Smooth muscle cell (in vitro differentiated cells): ENCODE measurements around the gene ADGRG1. TPM values are rescaled to one million over a fixed set of nuclear protein-coding genes. Genes with fewer than 3 reads are reported as not detected.

Source experiments
- DNase-seq: peaks from one replicate; lab custom pipeline; 2025; ENCODE audit not compliant: unreplicated experiment; lab: John Stamatoyannopoulos, UW
- H2AFZ ChIP-seq: fragments of 200-600 bp; sonication (generic); 2 replicates; pipeline ENCODE4 v1.6.0; 2016; ENCODE audit warnings: antibody characterized with exemption, low read depth, mild to moderate bottlenecking
- H3F3A ChIP-seq: fragments of 200-600 bp; sonication (generic); 2 replicates; pipeline ENCODE4 v1.6.0; 2017; ENCODE audit warnings: antibody characterized with exemption, low read depth
- H3K27ac ChIP-seq: fragments of 200-600 bp; sonication (generic); 2 replicates; pipeline ENCODE4 v1.5.1; 2016; ENCODE audit warnings: low read depth, mild to moderate bottlenecking
- H3K27me3 ChIP-seq: fragments of 200-600 bp; sonication (generic); 2 replicates; pipeline ENCODE4 v1.6.1; 2016; ENCODE audit warnings: low read depth, mild to moderate bottlenecking
- H3K36me3 ChIP-seq: fragments of 200-600 bp; sonication (generic); 2 replicates; pipeline ENCODE4 v1.5.1; 2016; ENCODE audit warnings: low read depth
- H3K4me1 ChIP-seq: fragments of 200-600 bp; sonication (generic); 2 replicates; pipeline ENCODE4 v1.5.1; 2016; ENCODE audit warnings: low read depth
- H3K4me2 ChIP-seq: fragments of 200-600 bp; sonication (generic); 2 replicates; pipeline ENCODE4 v1.6.0; 2016; ENCODE audit warnings: mild to moderate bottlenecking
- H3K4me3 ChIP-seq: fragments of 200-600 bp; sonication (generic); 2 replicates; pipeline ENCODE4 v1.5.1; 2016; ENCODE audit warnings: mild to moderate bottlenecking
- H3K79me2 ChIP-seq: fragments of 200-600 bp; sonication (generic); 2 replicates; pipeline ENCODE4 v1.6.0; 2016; ENCODE audit warnings: low read depth, mild to moderate bottlenecking
- H3K9ac ChIP-seq: fragments of 200-600 bp; sonication (generic); 2 replicates; pipeline ENCODE4 v1.6.0; 2016; ENCODE audit warnings: low read depth
- H3K9me3 ChIP-seq: fragments of 200-600 bp; sonication (generic); replicated peaks from 2 replicates; pipeline ENCODE4 v1.5.1; 2016; ENCODE audit warnings: low read depth
- H4K20me1 ChIP-seq: fragments of 200-600 bp; sonication (generic); 2 replicates; pipeline ENCODE4 v1.6.0; 2016; ENCODE audit warnings: low read depth
- CTCF ChIP-seq: fragments of 200-600 bp; sonication (generic); IDR thresholded peaks from 2 replicates; pipeline ENCODE4 v1.5.1; 2017; ENCODE audit warnings: borderline replicate concordance, mild to moderate bottlenecking, antibody characterized with exemption; ENCODE audit not compliant: insufficient read depth, poor library complexity, severe bottlenecking
- WGBS: methylation state at CpG from one replicate; pipeline ENCODE4 v1.1.7; 2016; ENCODE audit warnings: low lambda C conversion rate; 5-methylcytosine and 5-hydroxymethylcytosine counted together
- polyA plus RNA-seq: library from polyadenylated mRNA; unstranded; fragments of >200 nt; fragmentation: Nextera tagmentation; extraction: Ambion mirVana; gene quantifications from 2 replicates; pipeline ENCODE4 v1.2.1, GENCODE V29; 2016
- total RNA-seq: library from RNA; depleted of rRNA; stranded (reverse); fragments of >200 nt; gene quantifications from 2 replicates; pipeline ENCODE4 v1.2.3, GENCODE V29; 2014

Gene ADGRG1
- total and polyA plus RNA-seq, 2 experiments from 2014 or later, result 15.3 to 32.0 TPM

GRCh38 chr16:57672824-57673223, 44.4 kb downstream of the ADGRG1 start:
- WGBS, result 82% methylated on average over 2 of the region's 2 CpGs
- Histone ChIP-seq H3K4me1 (peaks cover 12% of the 10 kb centered on the region), H3K9ac (no peak overlapping the region)

GRCh38 chr16:57675741-57676551, 47.5 kb downstream of the ADGRG1 start:
- no peaks in the 10 kb centered on the region for H3K9me3 ChIP-seq
- H3K36me3 ChIP-seq, result no peaks in the 10 kb centered on the region
- no peak for TF ChIP-seq CTCF
- H3K4me3 ChIP-seq, result no peak overlapping the region
- no peaks in the 10 kb centered on the region for H4K20me1 ChIP-seq
- no peaks in the 10 kb centered on the region for H3K79me2 ChIP-seq
- H3F3A ChIP-seq, result no peaks in the 10 kb centered on the region
- H2AFZ ChIP-seq, result peak overlapping the region; percentile 72
- no peaks in the 10 kb centered on the region for H3K27me3 ChIP-seq
- H3K9ac ChIP-seq, result no peak overlapping the region
- no peak for DNase-seq
- WGBS, result 41% methylated on average over 12 of the region's 12 CpGs
- H3K27ac ChIP-seq, result no peak overlapping the region
- peaks cover 12% of the 10 kb centered on the region for H3K4me1 ChIP-seq
- H3K4me2 ChIP-seq, result no peak overlapping the region

More at GRCh38 chr16:57672824-57673223, 44.4 kb downstream of the ADGRG1 start:
- DNase-seq, result no peak
- H3F3A ChIP-seq, result no peaks in the 10 kb centered on the region
- H3K4me3 ChIP-seq, result no peak overlapping the region
- no peaks in the 10 kb centered on the region for H4K20me1 ChIP-seq
- H3K4me2 ChIP-seq, result no peak overlapping the region
- no peaks in the 10 kb centered on the region for H3K36me3 ChIP-seq
- no peaks in the 10 kb centered on the region for H3K9me3 ChIP-seq
- no peaks in the 10 kb centered on the region for H3K27me3 ChIP-seq
- H2AFZ ChIP-seq, result no peak overlapping the region
- TF ChIP-seq CTCF, result no peak
- no peaks in the 10 kb centered on the region for H3K79me2 ChIP-seq
- H3K27ac ChIP-seq, result no peak overlapping the region

DNA sequence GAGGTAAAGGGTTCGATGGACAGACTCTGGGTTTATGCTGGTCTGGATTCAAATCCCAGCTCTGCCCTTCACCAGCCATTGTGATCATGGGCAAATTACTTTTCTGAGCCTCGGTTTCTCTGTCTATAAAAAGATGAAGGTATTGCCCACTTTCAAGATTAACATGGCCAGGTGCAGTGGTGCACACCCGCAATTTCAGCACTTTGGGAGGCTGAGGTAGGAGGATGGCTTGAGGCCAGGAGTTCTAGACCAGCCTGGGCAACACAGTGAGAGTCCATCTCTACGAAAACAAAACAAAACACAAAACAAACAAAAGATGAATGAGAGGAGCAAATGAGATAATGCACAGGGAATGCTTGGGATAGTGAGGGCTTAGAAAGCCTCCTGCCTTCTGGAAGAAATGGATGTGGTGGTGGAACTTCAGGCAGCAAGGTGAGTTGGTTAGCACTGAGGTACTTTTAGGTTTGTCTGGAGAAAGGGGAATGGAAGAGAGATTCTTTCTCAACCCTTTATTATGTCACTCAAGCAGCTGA, 48.2 kb downstream of the ADGRG1 start:
- H3K4me3 ChIP-seq, result no peak overlapping the region
- 88% methylated on average over 4 of the region's 4 CpGs for WGBS
- H3K9me3 ChIP-seq, result no peaks in the 10 kb centered on the region
- H3K4me1 ChIP-seq, result peaks cover 12% of the 10 kb centered on the region
- H3F3A ChIP-seq, result no peaks in the 10 kb centered on the region
- H3K4me2 ChIP-seq, result no peak overlapping the region
- no peaks in the 10 kb centered on the region for H3K79me2 ChIP-seq
- no peaks in the 10 kb centered on the region for H3K27me3 ChIP-seq
- no peak overlapping the region for H3K27ac ChIP-seq
- no peak overlapping the region for H2AFZ ChIP-seq
- H3K9ac ChIP-seq, result no peak overlapping the region
- H4K20me1 ChIP-seq, result no peaks in the 10 kb centered on the region
- H3K36me3 ChIP-seq, result no peaks in the 10 kb centered on the region
- no peak for TF ChIP-seq CTCF
- no peak for DNase-seq
